Measurements from ENCODE around the gene SFTPD. TPM values are rescaled to one million over a fixed set of nuclear protein-coding genes. Genes with fewer than 3 reads are reported as not detected.

The SFTPD gene
- total RNA-seq, 1 experiment from 2014 or later: not detected

Other genes starting within 250 kb of the SFTPD start
- gene NUTM2B, start 245.9 kb downstream of the SFTPD start, total RNA-seq (2014; rRNA removed; shearing (Covaris generic)): 0.12 and 0.32 TPM in 2 replicates
- gene NUTM2E, start 122.4 kb downstream of the SFTPD start, total RNA-seq (2014; rRNA removed; shearing (Covaris generic)): not detected in 2 replicates
- gene TMEM254, start 129.6 kb upstream of the SFTPD start, total RNA-seq (2014; rRNA removed; shearing (Covaris generic)): 31.6 and 41.9 TPM in 2 replicates
- not detected in 2 replicates for gene PLAC9, start 183.6 kb upstream of the SFTPD start, total RNA-seq (2014; rRNA removed; shearing (Covaris generic))